ENCODE measurements around the gene FAM107B. TPM values are rescaled to one million over a fixed set of nuclear protein-coding genes. Genes with fewer than 3 reads are reported as not detected.

Gene FAM107B
- total and polyA plus RNA-seq, 2 experiments from 2014 or later, result 11.0 to 17.6 TPM

DNA sequence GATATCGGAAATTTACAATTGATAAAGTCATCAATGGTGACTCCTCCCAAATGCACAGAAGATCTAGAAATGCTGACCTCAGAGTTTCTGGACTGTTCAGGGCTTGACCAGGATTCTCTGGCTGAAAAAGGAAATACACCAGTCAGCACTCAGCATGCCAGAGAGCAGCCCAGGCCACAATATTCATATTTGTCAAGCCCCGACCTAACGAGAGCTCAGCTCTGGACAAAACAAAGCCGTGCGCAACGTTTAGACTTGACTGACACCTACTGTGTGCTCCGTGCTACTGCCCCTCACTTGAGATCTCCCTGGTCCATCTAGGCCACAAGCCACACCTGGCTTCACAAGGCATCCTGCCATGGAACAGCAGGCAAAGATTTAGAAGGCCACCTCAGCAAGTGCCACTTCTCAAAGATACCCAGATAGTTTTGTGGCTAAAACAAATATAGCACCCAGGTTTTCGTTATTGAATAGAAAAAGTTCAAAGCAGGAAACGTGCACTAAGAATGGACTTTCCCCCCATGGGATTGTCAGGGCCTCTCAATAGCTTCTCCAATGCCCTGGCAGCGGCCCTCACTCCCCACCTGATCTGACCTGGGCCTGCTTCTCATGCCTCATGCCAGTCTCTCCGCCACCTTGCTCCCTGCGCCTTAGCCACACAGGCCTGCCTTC, 218.3 kb downstream of the FAM107B start (continued):
- TF ChIP-seq, protein P1, sequence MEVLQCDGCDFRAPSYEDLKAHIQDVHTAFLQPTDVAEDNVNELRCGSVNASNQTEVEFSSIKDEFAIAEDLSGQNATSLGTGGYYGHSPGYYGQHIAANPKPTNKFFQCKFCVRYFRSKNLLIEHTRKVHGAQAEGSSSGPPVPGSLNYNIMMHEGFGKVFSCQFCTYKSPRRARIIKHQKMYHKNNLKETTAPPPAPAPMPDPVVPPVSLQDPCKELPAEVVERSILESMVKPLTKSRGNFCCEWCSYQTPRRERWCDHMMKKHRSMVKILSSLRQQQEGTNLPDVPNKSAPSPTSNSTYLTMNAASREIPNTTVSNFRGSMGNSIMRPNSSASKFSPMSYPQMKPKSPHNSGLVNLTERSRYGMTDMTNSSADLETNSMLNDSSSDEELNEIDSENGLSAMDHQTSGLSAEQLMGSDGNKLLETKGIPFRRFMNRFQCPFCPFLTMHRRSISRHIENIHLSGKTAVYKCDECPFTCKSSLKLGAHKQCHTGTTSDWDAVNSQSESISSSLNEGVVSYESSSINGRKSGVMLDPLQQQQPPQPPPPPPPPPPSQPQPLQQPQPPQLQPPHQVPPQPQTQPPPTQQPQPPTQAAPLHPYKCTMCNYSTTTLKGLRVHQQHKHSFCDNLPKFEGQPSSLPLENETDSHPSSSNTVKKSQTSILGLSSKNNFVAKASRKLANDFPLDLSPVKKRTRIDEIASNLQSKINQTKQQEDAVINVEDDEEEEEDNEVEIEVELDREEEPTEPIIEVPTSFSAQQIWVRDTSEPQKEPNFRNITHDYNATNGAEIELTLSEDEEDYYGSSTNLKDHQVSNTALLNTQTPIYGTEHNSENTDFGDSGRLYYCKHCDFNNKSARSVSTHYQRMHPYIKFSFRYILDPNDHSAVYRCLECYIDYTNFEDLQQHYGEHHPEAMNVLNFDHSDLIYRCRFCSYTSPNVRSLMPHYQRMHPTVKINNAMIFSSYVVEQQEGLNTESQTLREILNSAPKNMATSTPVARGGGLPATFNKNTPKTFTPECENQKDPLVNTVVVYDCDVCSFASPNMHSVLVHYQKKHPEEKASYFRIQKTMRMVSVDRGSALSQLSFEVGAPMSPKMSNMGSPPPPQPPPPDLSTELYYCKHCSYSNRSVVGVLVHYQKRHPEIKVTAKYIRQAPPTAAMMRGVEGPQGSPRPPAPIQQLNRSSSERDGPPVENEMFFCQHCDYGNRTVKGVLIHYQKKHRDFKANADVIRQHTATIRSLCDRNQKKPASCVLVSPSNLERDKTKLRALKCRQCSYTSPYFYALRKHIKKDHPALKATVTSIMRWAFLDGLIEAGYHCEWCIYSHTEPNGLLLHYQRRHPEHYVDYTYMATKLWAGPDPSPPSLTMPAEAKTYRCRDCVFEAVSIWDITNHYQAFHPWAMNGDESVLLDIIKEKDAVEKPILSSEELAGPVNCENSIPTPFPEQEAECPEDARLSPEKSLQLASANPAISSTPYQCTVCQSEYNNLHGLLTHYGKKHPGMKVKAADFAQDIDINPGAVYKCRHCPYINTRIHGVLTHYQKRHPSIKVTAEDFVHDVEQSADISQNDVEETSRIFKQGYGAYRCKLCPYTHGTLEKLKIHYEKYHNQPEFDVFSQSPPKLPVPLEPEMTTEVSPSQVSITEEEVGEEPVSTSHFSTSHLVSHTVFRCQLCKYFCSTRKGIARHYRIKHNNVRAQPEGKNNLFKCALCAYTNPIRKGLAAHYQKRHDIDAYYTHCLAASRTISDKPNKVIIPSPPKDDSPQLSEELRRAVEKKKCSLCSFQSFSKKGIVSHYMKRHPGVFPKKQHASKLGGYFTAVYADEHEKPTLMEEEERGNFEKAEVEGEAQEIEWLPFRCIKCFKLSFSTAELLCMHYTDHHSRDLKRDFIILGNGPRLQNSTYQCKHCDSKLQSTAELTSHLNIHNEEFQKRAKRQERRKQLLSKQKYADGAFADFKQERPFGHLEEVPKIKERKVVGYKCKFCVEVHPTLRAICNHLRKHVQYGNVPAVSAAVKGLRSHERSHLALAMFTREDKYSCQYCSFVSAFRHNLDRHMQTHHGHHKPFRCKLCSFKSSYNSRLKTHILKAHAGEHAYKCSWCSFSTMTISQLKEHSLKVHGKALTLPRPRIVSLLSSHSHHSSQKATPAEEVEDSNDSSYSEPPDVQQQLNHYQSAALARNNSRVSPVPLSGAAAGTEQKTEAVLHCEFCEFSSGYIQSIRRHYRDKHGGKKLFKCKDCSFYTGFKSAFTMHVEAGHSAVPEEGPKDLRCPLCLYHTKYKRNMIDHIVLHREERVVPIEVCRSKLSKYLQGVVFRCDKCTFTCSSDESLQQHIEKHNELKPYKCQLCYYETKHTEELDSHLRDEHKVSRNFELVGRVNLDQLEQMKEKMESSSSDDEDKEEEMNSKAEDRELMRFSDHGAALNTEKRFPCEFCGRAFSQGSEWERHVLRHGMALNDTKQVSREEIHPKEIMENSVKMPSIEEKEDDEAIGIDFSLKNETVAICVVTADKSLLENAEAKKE (CRISPR knock-in tag; IDR thresholded peaks at IDR 0.05), result peak; percentile 3; the same call in 1 of the 2 replicates
- TF ChIP-seq JUNB (IDR thresholded peaks at IDR 0.05; ENCODE audit: unreplicated experiment) (no peak), POLR2AphosphoS5 (IDR thresholded peaks at IDR 0.05; ENCODE audit: low read depth) (no peak)

DNA sequence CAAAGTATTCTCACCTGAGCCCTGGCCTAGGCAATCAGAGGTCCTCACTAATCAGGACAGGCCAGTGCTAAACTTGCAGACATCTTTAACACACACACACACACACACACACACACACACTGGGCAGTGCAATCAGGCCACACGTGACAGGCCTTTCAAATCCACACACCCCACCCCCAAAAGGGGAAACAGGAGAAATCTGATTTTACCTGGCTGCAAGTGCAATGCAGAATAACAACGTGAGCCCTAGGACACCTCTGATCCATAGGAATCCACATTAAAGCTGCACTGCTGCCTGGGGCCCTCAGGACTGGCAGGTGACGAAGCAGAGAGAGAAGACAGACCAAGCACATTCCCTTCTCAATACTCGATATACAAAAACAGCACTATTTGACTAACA, 218.9 kb downstream of the FAM107B start:
- H3K36me3 ChIP-seq (ENCODE audit: insufficient read depth), result no peaks in the 10 kb centered on the region
- peak; percentile 72 for ATAC-seq
- H3F3A ChIP-seq (replicated peaks; ENCODE audit: low read depth), result no peaks in the 10 kb centered on the region
- Mint-ChIP-seq H3K27me3 (ENCODE audit: insufficient read depth, low read depth, poor library complexity) (peaks cover 5% of the 10 kb centered on the region), H3K4me1 (peaks cover 45% of the 10 kb centered on the region), H3K27ac (peak overlapping the region; percentile 74), H3K9me3 (no peaks in the 10 kb centered on the region), H3K4me3 (no peak overlapping the region), H3K36me3 (ENCODE audit: low read depth) (no peaks in the 10 kb centered on the region)
- peaks cover 37% of the 10 kb centered on the region for H3K4me1 ChIP-seq (ENCODE audit: insufficient read depth)
- no peaks in the 10 kb centered on the region for H3K27me3 ChIP-seq (ENCODE audit: insufficient read depth)
- no peak overlapping the region for H2AFZ ChIP-seq
- H3K27ac ChIP-seq (ENCODE audit: low read depth), result peak overlapping the region; percentile 51
- peak; percentile 60 for DNase-seq (ENCODE audit: low spot score)
- H3K9me2 ChIP-seq (ENCODE audit: insufficient read depth), result no peaks in the 10 kb centered on the region
- H3K4me3 ChIP-seq, result no peak overlapping the region
- peaks cover 33% of the 10 kb centered on the region for H3K79me2 ChIP-seq (replicated peaks; ENCODE audit: insufficient read depth)
- peak overlapping the region; percentile 62; the same call in 1 of the 2 replicates for H3K4me2 ChIP-seq
- H4K20me1 ChIP-seq (replicated peaks; ENCODE audit: insufficient read depth), result peaks cover 3% of the 10 kb centered on the region; the same call in 1 of the 2 replicates
- TF ChIP-seq NANOG (IDR thresholded peaks at IDR 0.05; ENCODE audit: borderline replicate concordance) (no peak), POLR2AphosphoS5 (IDR thresholded peaks at IDR 0.05; ENCODE audit: low read depth) (no peak), JUNB (IDR thresholded peaks at IDR 0.05; ENCODE audit: unreplicated experiment) (no peak), ZNF331 (CRISPR knock-in tag; IDR thresholded peaks at IDR 0.05; ENCODE audit: low read depth) (no peak), STAT1 (IDR thresholded peaks at IDR 0.05; ENCODE audit: unreplicated experiment) (no peak), ZNF114 (CRISPR knock-in tag; IDR thresholded peaks at IDR 0.05) (no peak), EZH2phosphoT487 (IDR thresholded peaks at IDR 0.05; ENCODE audit: unreplicated experiment) (no peak), EZH2 (IDR thresholded peaks at IDR 0.05; ENCODE audit: low read depth, unreplicated experiment) (no peak)
- TF ChIP-seq, protein P2, sequence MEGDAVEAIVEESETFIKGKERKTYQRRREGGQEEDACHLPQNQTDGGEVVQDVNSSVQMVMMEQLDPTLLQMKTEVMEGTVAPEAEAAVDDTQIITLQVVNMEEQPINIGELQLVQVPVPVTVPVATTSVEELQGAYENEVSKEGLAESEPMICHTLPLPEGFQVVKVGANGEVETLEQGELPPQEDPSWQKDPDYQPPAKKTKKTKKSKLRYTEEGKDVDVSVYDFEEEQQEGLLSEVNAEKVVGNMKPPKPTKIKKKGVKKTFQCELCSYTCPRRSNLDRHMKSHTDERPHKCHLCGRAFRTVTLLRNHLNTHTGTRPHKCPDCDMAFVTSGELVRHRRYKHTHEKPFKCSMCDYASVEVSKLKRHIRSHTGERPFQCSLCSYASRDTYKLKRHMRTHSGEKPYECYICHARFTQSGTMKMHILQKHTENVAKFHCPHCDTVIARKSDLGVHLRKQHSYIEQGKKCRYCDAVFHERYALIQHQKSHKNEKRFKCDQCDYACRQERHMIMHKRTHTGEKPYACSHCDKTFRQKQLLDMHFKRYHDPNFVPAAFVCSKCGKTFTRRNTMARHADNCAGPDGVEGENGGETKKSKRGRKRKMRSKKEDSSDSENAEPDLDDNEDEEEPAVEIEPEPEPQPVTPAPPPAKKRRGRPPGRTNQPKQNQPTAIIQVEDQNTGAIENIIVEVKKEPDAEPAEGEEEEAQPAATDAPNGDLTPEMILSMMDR (conservative IDR thresholded peaks at IDR 0.05; ENCODE audit: low read depth in 2 of 2), result no peak
- TF ChIP-seq, protein P3, sequence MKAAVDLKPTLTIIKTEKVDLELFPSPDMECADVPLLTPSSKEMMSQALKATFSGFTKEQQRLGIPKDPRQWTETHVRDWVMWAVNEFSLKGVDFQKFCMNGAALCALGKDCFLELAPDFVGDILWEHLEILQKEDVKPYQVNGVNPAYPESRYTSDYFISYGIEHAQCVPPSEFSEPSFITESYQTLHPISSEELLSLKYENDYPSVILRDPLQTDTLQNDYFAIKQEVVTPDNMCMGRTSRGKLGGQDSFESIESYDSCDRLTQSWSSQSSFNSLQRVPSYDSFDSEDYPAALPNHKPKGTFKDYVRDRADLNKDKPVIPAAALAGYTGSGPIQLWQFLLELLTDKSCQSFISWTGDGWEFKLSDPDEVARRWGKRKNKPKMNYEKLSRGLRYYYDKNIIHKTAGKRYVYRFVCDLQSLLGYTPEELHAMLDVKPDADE (IDR thresholded peaks at IDR 0.05), result no peak
- TF ChIP-seq, protein P4, sequence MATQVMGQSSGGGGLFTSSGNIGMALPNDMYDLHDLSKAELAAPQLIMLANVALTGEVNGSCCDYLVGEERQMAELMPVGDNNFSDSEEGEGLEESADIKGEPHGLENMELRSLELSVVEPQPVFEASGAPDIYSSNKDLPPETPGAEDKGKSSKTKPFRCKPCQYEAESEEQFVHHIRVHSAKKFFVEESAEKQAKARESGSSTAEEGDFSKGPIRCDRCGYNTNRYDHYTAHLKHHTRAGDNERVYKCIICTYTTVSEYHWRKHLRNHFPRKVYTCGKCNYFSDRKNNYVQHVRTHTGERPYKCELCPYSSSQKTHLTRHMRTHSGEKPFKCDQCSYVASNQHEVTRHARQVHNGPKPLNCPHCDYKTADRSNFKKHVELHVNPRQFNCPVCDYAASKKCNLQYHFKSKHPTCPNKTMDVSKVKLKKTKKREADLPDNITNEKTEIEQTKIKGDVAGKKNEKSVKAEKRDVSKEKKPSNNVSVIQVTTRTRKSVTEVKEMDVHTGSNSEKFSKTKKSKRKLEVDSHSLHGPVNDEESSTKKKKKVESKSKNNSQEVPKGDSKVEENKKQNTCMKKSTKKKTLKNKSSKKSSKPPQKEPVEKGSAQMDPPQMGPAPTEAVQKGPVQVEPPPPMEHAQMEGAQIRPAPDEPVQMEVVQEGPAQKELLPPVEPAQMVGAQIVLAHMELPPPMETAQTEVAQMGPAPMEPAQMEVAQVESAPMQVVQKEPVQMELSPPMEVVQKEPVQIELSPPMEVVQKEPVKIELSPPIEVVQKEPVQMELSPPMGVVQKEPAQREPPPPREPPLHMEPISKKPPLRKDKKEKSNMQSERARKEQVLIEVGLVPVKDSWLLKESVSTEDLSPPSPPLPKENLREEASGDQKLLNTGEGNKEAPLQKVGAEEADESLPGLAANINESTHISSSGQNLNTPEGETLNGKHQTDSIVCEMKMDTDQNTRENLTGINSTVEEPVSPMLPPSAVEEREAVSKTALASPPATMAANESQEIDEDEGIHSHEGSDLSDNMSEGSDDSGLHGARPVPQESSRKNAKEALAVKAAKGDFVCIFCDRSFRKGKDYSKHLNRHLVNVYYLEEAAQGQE (IDR thresholded peaks at IDR 0.05; ENCODE audit: unreplicated experiment), result no peak

Measured in GM23338 (cell line).